VCaP (cell line): ENCODE measurements around the gene GALNT18.

Experiments used
- H3K27ac ChIP-seq: fragments of 450-650 bp; 2 replicates; pipeline ENCODE4 v1.5.1; 2017
- TF ChIP-seq, protein P1 (sequence below): fragments of 450-650 bp; conservative IDR thresholded peaks from 2 replicates; pipeline ENCODE4 v1.5.1; 2017; ENCODE audit warnings: mild to moderate bottlenecking, moderate library complexity

The GALNT18 gene

DNA sequence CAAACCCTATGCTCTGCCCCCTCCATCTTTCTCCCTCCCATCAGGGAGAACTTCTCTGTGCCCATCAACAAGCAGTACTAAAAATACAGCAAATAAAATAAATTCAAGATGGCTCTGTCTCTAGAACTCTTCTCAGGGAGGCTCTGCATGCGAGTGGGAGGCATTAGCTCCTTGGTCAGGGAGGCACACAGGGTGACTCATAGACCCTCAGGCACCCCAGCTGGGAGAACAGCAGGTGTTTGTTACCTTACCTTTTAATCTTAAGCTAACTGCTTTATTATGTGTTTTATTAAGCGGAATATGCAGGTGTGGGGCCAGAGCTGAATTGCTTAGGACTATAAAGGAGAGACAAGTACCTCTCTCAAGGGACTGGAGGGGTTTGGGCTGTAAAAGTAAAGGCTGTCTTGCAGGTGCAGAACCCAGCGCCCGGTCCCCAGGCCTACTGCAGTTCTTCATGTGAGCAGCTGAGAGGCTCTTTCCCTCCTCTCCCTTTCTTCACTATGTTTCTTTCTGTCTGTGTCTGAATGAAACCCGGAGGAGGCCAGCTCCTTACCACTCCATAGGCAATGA, 289.6 kb downstream of the GALNT18 start:
- TF ChIP-seq, protein P1, sequence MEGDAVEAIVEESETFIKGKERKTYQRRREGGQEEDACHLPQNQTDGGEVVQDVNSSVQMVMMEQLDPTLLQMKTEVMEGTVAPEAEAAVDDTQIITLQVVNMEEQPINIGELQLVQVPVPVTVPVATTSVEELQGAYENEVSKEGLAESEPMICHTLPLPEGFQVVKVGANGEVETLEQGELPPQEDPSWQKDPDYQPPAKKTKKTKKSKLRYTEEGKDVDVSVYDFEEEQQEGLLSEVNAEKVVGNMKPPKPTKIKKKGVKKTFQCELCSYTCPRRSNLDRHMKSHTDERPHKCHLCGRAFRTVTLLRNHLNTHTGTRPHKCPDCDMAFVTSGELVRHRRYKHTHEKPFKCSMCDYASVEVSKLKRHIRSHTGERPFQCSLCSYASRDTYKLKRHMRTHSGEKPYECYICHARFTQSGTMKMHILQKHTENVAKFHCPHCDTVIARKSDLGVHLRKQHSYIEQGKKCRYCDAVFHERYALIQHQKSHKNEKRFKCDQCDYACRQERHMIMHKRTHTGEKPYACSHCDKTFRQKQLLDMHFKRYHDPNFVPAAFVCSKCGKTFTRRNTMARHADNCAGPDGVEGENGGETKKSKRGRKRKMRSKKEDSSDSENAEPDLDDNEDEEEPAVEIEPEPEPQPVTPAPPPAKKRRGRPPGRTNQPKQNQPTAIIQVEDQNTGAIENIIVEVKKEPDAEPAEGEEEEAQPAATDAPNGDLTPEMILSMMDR = no peak
- H3K27ac ChIP-seq = no peak overlapping the region

GRCh38 chr11:11329062-11329806, 292.6 kb downstream of the GALNT18 start:
- TF ChIP-seq, protein P1 = no peak
- no peak overlapping the region for H3K27ac ChIP-seq

DNA sequence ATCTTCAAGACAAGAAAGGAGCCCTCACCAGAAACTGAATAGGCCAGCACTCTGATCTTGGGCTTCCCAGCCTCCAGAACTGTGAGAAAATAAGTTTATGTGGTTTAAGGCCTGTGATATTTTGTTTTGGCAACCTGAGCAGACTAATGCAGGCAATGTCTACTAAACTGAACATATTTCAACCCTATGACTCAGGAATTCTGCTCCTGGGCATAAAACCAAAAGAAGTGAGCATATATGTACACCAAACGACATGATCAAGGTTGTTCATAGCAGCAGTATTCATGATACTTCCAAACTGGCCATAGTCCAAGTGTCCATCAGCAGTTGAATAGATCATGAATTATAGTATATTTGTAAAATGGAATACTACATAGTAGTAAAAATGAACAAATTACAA, 297.7 kb downstream of the GALNT18 start:
- no peak overlapping the region for H3K27ac ChIP-seq
- TF ChIP-seq, protein P1 = no peak

GRCh38 chr11:11322101-11322500, 299.7 kb downstream of the GALNT18 start:
- TF ChIP-seq, protein P1 = no peak

GRCh38 chr11:11320825-11321224, 301.0 kb downstream of the GALNT18 start:
- no peak overlapping the region for H3K27ac ChIP-seq
- TF ChIP-seq, protein P1 = no peak

More at GRCh38 chr11:11322101-11322500, 299.7 kb downstream of the GALNT18 start:
- no peak overlapping the region for H3K27ac ChIP-seq

DNA sequence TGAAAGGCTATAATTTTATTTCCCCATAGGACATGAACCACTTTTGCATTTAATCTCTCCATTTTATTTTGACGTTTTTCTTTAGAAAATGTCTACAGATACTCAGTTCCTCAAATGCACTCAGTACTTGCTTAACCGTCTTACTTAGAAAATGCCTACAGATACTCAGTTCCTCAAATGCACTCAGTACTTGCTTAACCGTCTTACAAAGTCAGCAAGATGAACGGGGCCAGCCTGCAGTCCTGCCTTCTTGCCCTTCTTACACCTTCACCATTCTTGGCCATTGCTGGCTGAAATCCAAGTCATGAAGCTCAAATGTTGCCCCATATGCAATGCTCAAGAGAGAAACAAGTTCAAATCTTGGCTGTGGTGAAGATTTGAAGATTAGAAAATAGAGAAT, 302.8 kb downstream of the GALNT18 start:
- TF ChIP-seq, protein P1 = no peak
- no peak overlapping the region for H3K27ac ChIP-seq

- no peak overlapping the region for H3K27ac ChIP-seq
- TF ChIP-seq, protein P1 = no peak
Observed at GRCh38 chr11:11318461-11318860, 303.3 kb downstream of the GALNT18 start.
